HG03571 (cell line): ENCODE measurements around the gene SLC37A1.
"Not testable (repeated sequence)": the region's sequence is repeated elsewhere in the genome, so short reads cannot be mapped to it uniquely, and the experiment has no call there.

Source experiments
- ATAC-seq: cut with Tn5 transposase; IDR thresholded peaks from one replicate; pipeline ENCODE4 v1.9.1; 2021; ENCODE audit not compliant: unreplicated experiment

SLC37A1 gene

GRCh38 chr21:42613756-42614155, 100.1 kb downstream of the SLC37A1 start:
- ATAC-seq, result no peak

DNA sequence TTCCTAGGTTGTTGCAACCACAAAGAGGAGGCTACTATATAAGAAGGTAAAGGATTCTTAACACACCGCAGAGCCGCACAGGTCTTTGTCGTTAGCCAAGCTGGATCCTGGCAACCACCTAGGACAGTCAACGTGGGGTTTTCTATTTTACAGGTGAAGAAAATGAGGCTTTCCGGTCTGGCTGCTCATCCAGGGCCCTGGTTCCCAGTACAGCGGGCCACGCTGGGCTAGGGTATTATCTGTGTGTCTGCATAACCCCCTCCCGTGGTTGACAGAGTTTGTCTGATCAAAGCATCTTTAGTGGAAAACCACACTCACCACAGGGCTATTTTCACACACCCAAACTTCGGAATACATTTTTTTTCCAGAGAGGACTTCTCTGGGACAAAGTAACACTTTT, 100.7 kb downstream of the SLC37A1 start:
- no peak for ATAC-seq

- no peak for ATAC-seq
Observed at GRCh38 chr21:42614811-42615351, 101.2 kb downstream of the SLC37A1 start.

DNA sequence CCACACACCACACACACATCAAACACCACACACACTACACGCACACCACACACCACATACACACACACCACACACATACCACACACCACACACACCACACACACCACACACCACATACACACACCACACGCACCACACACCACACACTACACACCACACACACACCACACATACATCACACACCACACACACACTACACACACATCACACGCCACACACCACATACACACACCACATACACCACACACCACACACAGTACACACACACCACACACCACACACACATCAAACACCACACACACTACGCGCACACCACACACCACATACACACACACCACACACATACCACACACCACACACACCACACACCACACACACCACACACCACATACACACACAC, 101.7 kb downstream of the SLC37A1 start:
- ATAC-seq, result not testable (repeated sequence)

DNA sequence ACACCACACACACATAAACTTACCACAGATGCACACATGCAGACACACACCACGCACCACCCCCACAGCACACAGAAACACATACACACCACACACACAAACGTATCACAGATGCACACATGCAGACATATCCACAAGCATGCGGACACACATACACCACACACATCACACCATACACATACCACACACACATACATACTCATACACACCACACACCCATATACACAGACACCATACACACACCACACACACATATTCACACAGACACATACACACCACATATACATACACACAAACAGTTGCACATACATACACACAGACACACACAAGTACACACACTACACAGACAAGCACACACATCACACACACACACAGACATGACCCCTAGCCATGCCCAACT, 102.3 kb downstream of the SLC37A1 start:
- no peak for ATAC-seq

DNA sequence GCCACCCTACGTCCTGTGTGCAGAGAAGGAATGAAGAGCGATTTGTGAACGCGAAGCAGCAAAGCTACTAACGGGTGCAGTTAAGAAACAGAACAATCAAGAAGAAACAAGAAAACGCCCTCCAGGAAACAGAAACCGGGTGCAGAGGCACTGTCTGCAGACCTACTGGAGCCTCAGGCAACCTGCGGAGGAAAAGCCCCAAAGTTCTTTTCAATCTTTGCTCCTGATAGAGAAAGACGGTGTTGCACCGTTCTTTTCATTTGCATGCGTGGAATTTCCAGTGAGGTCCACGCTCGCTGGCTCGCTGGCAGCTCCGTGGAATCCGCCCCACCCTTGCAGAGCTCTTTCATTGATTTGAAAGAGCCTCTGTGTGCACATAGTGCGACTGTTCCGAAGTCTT, 102.8 kb downstream of the SLC37A1 start:
- ATAC-seq, result no peak

GRCh38 chr21:42616941-42617340, 103.3 kb downstream of the SLC37A1 start:
- no peak for ATAC-seq

DNA sequence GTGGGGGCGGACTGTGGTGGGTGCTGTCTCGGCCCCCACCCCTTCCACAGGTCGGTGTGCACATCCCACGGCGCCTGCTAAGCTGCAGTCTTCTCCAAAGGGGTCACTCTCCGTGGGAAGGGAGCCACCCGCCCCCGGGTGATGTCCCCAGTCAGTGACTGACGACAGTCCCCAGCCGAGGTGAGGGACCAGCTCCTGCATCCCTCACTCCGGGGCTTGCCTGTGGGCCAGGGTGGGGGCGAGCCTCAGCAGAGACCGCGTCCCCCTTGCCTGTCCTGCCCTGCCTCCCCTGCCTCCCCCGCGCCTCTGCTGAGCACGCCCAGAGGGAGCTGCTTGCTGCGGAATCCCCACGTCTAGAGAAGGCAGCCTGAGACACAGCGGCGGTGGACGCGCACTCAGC, 103.8 kb downstream of the SLC37A1 start:
- no peak for ATAC-seq

- ATAC-seq, result no peak
Observed at GRCh38 chr21:42618707-42619102, 105.1 kb downstream of the SLC37A1 start.

- no peak for ATAC-seq
Observed at GRCh38 chr21:42619166-42619565, 105.5 kb downstream of the SLC37A1 start.

GRCh38 chr21:42619841-42620240, 106.2 kb downstream of the SLC37A1 start:
- ATAC-seq, result no peak

GRCh38 chr21:42621166-42621818, 107.6 kb downstream of the SLC37A1 start:
- ATAC-seq, result no peak

DNA sequence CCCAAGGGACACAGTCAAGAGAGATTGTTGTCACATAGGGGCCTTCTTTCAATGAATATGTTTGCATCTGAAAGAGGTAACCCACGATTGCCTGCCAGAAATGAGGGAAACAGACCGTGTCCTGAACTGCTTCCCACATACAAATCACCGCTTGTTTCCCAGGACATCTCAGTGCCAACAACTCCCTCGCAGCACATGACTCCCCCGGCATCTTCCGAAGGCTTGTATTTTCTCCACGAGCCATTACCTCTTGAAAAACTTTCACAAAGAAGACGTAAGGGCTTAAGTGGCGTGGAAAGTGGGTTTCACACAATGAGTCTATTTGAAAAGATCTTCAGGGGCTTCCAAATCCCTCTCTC, 108.1 kb downstream of the SLC37A1 start:
- no peak for ATAC-seq

- ATAC-seq, result no peak
Observed at GRCh38 chr21:42622284-42622683, 108.6 kb downstream of the SLC37A1 start.

GRCh38 chr21:42623694-42624093, 110.0 kb downstream of the SLC37A1 start:
- ATAC-seq, result no peak

- no peak for ATAC-seq
Observed at GRCh38 chr21:42624095-42624790, 110.6 kb downstream of the SLC37A1 start.

GRCh38 chr21:42624936-42625335, 111.3 kb downstream of the SLC37A1 start:
- no peak for ATAC-seq

DNA sequence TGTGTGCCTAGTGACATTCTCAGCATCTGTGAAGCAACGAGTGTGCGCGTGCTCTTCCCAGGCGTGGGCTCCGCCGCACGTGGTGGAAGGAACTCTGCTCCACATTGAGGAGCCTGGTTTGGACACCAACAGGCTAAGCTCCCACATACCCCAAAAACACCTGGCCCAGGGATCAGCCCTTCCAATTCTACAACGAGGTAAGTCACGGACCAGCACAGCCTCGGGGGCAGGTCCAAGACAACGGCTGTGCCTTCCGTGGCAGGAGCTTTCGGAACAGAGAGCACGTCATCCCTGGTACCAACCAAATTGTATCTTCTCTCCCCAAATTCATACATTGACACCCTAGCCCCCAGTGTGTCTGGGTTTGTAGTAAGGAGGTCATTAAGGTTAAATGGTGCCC, 112.5 kb downstream of the SLC37A1 start:
- no peak for ATAC-seq

DNA sequence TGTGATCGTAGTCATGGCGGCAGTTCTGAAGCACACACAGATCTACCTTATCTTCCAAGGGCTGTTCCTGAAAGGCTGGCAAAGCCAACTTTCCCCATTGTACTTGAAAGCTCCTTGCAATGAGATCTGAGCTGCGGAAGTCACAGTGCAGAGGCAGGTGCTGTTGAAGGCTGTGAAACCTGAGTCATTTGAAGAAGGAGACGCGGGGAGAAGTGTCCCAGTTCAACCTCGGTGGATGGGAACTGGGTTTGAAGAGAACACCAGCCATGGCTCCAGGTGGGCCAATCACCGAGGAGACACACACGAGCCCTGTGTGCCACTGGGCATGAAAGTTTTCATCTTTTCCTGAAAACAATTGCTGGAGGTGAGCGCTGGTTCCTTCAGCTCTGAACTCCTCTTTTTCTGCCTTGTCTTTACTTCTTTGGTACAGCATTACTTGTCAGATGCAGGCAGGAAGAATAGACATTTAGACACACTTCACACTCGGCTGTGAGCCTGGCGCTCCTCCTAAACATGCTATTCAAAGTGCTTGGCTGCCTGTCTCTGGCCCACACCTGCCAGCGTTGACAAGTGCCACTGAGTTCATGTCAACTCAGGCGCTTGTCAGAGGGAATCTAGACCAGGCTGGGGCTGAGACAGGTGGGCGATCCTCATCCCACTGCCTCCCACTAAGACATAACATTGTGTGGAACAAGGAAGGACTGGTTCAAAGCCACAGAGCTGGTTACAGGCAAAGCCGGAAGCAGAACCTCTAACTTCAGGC, 114.1 kb downstream of the SLC37A1 start:
- ATAC-seq, result no peak

DNA sequence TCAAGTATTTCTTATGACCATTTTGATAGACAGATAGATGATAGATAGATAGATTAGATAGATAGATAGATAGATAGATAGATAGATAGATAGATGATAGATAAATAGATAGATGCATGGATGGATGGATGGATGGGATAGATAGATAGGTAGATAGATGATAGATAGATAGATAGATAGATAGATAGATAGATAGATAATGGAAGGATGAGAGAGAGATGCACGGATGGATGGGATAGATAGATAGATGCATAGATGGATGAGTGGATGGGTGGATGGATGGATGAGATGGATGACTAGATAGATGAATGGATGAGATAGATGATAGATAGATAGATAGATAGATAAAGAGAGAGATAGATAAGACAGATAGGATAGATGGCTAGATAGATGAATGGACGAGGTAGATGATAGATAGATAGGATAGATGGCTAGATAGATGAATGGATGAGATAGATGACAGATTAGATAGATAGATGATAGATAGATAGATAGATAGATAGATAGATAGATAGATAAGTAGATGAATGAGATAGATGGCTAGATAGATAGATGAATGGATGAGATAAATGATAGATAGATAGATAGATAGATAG, 114.9 kb downstream of the SLC37A1 start:
- ATAC-seq, result not testable (repeated sequence)

DNA sequence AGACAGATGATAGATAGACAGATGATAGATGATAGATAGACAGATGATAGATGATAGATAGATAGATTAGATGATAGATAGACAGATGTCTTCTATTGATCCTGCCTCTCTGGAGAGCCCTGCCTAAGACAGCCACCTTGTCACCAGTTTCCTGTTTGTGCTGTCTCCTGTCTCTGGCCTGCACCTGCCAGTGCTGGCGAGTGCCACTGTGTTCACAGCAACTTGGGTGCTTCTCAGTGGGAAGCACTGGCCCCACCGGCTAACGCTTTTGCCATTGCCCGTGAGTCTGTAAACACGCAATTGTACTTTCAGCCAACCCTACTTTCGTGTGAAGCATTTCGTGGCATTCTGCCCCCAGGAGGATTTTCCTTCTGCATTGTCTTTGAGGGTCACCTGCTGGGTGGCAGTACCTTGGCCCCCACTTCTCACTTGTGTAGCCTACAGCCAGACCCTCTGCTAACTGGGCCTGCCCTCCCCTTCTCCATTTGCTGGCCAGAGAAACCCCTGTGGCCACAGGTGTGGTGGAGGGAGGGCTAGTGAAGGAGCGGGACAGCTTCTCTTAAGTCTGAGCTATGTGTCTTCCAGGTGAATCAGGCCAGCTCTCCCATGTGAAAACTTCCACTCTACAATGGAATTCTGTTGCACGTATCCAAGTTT, 116.4 kb downstream of the SLC37A1 start:
- no peak for ATAC-seq
